Vagina (tissue), 2 donors: Measurements from ENCODE around the gene SLC39A10. TPM values are rescaled to one million over a fixed set of nuclear protein-coding genes. Genes with fewer than 3 reads are reported as not detected.

Source experiments
- DNase-seq, 2 donors: peaks; one replicate each; pipeline ENCODE4 v3.0.0-alpha.2; 2017; ENCODE audit errors: extremely low spot score in 2 of 2
- H3K27ac ChIP-seq: fragments of 200-600 bp; sonication (generic); one replicate; pipeline ENCODE4 v1.5.1; 2019
- H3K27me3 ChIP-seq: fragments of 200-600 bp; sonication (generic); one replicate; pipeline ENCODE4 v1.5.1; 2019
- H3K36me3 ChIP-seq, 2 donors: fragments of 200-600 bp; sonication (generic); one replicate each; pipeline ENCODE4 v1.5.1; 2017 to 2019
- H3K4me1 ChIP-seq: fragments of 200-600 bp; sonication (generic); one replicate; pipeline ENCODE4 v1.5.1; 2019
- H3K4me3 ChIP-seq, 2 donors: fragments of 200-600 bp; sonication (generic); 1 replicate in 1 of 2; 2 replicates in 1 of 2; pipeline ENCODE4 v1.5.1; 2016 to 2019
- H3K9me3 ChIP-seq: fragments of 200-600 bp; sonication (generic); one replicate; pipeline ENCODE4 v1.5.1; 2019
- POLR2A ChIP-seq, 2 donors: fragments of 450-650 bp; IDR thresholded peaks; one replicate each; pipeline ENCODE4 v1.6.1; 2017; ENCODE audit warnings: antibody characterized with exemption in 2 of 2, mild to moderate bottlenecking in 2 of 2, moderate library complexity in 2 of 2
- POLR2AphosphoS5 ChIP-seq, 2 donors: sonication (generic); formaldehyde crosslinking; IDR thresholded peaks; one replicate each; pipeline ENCODE4 v1.9.0; 2017; ENCODE audit warnings: antibody characterized with exemption in 2 of 2, mild to moderate bottlenecking in 2 of 2, low read depth in 1 of 2; ENCODE audit not compliant: insufficient read depth in 1 of 2
- intact Hi-C: fragments of 100-400 bp; cut with DNase I; formaldehyde crosslinking; loops from one replicate; pipeline ENCODE4 v1.15.1; 2023
- total RNA-seq: library from RNA; depleted of rRNA; stranded (reverse); fragments of >200 nt; gene quantifications from one replicate; pipeline ENCODE4 v1.2.3, GENCODE V29; 2016
- TF ChIP-seq, protein P1 (sequence below), 3 experiments: fragments of 450-650 bp in 2 of 3; fragments of 200-600 bp in 1 of 3; sonication (generic) in 1 of 3; IDR thresholded peaks; one replicate each; pipeline ENCODE4 v1.5.1; 2017 to 2019; ENCODE audit warnings: antibody characterized with exemption in 3 of 3, mild to moderate bottlenecking in 2 of 3, moderate library complexity in 2 of 3

Gene SLC39A10
- total RNA-seq, 1 donor from 2014 or later = 10.6 TPM

DNA sequence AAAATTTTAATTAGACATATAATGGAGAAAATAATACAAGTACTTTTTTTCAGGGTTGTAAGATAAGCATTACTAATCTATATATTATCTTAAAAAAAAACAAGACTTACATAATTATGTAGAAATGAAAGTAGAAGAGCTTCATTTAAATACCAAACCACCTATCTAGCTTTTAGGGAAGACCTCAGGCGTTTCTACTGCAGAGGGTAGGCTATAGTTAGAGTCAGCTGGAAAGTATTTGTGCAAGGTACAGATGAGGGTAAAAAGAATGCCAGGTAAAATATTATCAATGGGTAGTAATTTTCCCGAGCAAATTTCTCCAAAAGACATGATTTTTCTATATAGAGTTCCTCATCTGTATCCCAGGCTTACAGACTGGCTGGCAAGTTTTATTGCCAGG is 30.5 kb upstream of the SLC39A10 start:
- Histone ChIP-seq H3K4me1 (no peaks in the 10 kb centered on the region), H3K27me3 (no peaks in the 10 kb centered on the region), H3K9me3 (no peaks in the 10 kb centered on the region), H3K36me3 (no peaks in the 10 kb centered on the region), H3K27ac (no peak overlapping the region), H3K4me3 (no peak overlapping the region)
- DNase-seq = no peak
- TF ChIP-seq, protein P1, sequence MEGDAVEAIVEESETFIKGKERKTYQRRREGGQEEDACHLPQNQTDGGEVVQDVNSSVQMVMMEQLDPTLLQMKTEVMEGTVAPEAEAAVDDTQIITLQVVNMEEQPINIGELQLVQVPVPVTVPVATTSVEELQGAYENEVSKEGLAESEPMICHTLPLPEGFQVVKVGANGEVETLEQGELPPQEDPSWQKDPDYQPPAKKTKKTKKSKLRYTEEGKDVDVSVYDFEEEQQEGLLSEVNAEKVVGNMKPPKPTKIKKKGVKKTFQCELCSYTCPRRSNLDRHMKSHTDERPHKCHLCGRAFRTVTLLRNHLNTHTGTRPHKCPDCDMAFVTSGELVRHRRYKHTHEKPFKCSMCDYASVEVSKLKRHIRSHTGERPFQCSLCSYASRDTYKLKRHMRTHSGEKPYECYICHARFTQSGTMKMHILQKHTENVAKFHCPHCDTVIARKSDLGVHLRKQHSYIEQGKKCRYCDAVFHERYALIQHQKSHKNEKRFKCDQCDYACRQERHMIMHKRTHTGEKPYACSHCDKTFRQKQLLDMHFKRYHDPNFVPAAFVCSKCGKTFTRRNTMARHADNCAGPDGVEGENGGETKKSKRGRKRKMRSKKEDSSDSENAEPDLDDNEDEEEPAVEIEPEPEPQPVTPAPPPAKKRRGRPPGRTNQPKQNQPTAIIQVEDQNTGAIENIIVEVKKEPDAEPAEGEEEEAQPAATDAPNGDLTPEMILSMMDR (IDR thresholded peaks at IDR 0.05) = no peak
- no peak for TF ChIP-seq POLR2AphosphoS5 (IDR thresholded peaks at IDR 0.05; ENCODE audit: insufficient read depth in 1 of 2, low read depth in 1 of 2)
- intact Hi-C loops = no loop called here

DNA sequence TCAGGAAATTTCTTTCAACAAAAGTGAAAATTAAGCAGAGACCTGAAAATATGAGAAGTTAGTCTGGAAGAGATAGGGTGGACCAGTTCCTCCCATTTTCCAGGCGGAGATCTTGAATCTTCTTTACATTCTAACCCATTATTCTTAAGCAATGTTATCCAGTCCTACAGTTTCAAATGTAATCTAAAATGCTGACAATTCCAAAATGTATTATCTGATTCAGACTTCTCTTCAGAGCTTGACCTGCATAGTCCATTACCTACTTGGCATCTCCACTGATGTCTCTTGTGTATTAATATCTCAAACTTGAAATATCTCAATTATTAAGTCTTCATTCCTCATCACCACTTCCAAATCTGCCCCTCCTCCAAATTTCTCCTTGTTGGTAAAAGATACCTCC is 28.4 kb upstream of the SLC39A10 start:
- H3K27me3 ChIP-seq = no peaks in the 10 kb centered on the region
- no peaks in the 10 kb centered on the region for H3K9me3 ChIP-seq
- DNase-seq = no peak
- H3K4me3 ChIP-seq = no peak overlapping the region
- TF ChIP-seq, protein P1 (IDR thresholded peaks at IDR 0.05) = no peak
- TF ChIP-seq POLR2AphosphoS5 (IDR thresholded peaks at IDR 0.05; ENCODE audit: insufficient read depth in 1 of 2, low read depth in 1 of 2) (no peak), POLR2A (IDR thresholded peaks at IDR 0.05) (no peak)
- intact Hi-C loops = no loop called here
- no peaks in the 10 kb centered on the region for H3K36me3 ChIP-seq
- no peaks in the 10 kb centered on the region for H3K4me1 ChIP-seq
- no peak overlapping the region for H3K27ac ChIP-seq

GRCh38 chr2:195632856-195633572 is 24.0 kb upstream of the SLC39A10 start:
- DNase-seq = no peak

DNA sequence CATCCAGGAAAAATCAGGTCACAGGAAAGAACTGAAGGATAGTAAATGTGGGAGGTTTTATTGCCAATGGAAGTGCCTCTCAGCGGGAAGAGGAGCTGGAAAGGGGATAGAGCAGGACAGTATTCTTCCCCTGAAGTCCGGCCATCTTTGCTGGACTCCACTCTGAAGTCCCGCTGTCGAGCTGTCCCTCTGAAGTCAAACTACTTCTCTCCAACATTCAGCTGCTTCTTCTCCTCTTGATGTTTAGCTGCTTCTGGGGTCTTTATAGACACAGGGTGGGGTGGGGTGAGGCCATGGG is 23.5 kb upstream of the SLC39A10 start:
- intact Hi-C loops = no loop called here
- Histone ChIP-seq H3K27me3 (no peaks in the 10 kb centered on the region), H3K27ac (no peak overlapping the region)

More at GRCh38 chr2:195632856-195633572, 24.0 kb upstream of the SLC39A10 start:
- no peak overlapping the region for H3K4me3 ChIP-seq
- H3K36me3 ChIP-seq = no peaks in the 10 kb centered on the region
- TF ChIP-seq POLR2AphosphoS5 (IDR thresholded peaks at IDR 0.05; ENCODE audit: insufficient read depth in 1 of 2, low read depth in 1 of 2) (no peak), POLR2A (IDR thresholded peaks at IDR 0.05) (no peak)
- TF ChIP-seq, protein P1 (IDR thresholded peaks at IDR 0.05) = no peak
- no peaks in the 10 kb centered on the region for H3K27me3 ChIP-seq
- intact Hi-C loops = no loop called here
- no peak overlapping the region for H3K27ac ChIP-seq
- no peaks in the 10 kb centered on the region for H3K4me1 ChIP-seq
- H3K9me3 ChIP-seq = no peaks in the 10 kb centered on the region

DNA sequence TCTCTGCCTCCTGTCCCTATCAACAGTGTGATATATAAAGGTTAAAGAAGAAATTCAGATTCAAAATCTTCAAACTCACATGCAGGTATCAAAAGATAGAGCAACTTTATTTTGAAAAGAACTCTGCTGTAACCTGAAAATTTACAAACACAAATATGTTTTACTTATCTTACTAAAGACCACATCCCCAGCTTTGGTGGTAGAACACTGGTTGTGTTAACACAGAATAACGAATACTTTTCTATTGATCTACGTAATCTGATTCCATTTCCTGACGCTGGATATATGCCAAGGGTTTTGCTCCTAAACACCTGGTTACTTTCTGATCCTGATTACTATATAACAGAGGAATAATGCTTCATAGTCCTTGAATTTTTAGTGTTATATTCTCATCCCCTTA is 23.1 kb upstream of the SLC39A10 start:
- Histone ChIP-seq H3K27ac (no peak overlapping the region), H3K9me3 (no peaks in the 10 kb centered on the region), H3K27me3 (no peaks in the 10 kb centered on the region), H3K4me1 (no peaks in the 10 kb centered on the region), H3K4me3 (no peak overlapping the region), H3K36me3 (no peaks in the 10 kb centered on the region)
- TF ChIP-seq, protein P1 (IDR thresholded peaks at IDR 0.05) = no peak
- TF ChIP-seq POLR2A (IDR thresholded peaks at IDR 0.05) (no peak), POLR2AphosphoS5 (IDR thresholded peaks at IDR 0.05; ENCODE audit: insufficient read depth in 1 of 2, low read depth in 1 of 2) (no peak)
- DNase-seq = no peak
- intact Hi-C loops = no loop called here

More for the DNA sequence above, 23.5 kb upstream of the SLC39A10 start:
- Histone ChIP-seq H3K4me1 (no peaks in the 10 kb centered on the region), H3K4me3 (no peak overlapping the region), H3K9me3 (no peaks in the 10 kb centered on the region), H3K36me3 (no peaks in the 10 kb centered on the region)
- DNase-seq = no peak
- TF ChIP-seq POLR2A (IDR thresholded peaks at IDR 0.05) (no peak), POLR2AphosphoS5 (IDR thresholded peaks at IDR 0.05; ENCODE audit: insufficient read depth in 1 of 2, low read depth in 1 of 2) (no peak)
- TF ChIP-seq, protein P1 (IDR thresholded peaks at IDR 0.05) = no peak
